GM10266 (cell line): Measurements from ENCODE around the gene OR2W1.

Experiments
- DNase-seq: peaks from one replicate; pipeline ENCODE4 v3.0.0; 2012; ENCODE audit errors: extremely low spot score
- CTCF ChIP-seq: IDR thresholded peaks from 2 replicates; pipeline ENCODE4 v1.5.1; 2012; ENCODE audit warnings: mild to moderate bottlenecking, low read depth; ENCODE audit not compliant: control insufficient read depth, insufficient read depth; ENCODE audit errors: missing control alignments

OR2W1 gene

GRCh38 chr6:29051680-29052079 is 6.7 kb upstream of the OR2W1 start:
- TF ChIP-seq CTCF = no peak
- no peak for DNase-seq

GRCh38 chr6:29035951-29036350 is 9.0 kb downstream of the OR2W1 start:
- no peak for TF ChIP-seq CTCF
- no peak for DNase-seq

- TF ChIP-seq CTCF = no peak
Measured at GRCh38 chr6:29028821-29029220, 16.2 kb downstream of the OR2W1 start.

GRCh38 chr6:29025927-29026585 is 18.9 kb downstream of the OR2W1 start:
- no peak for TF ChIP-seq CTCF
- DNase-seq = no peak

More at GRCh38 chr6:29028821-29029220, 16.2 kb downstream of the OR2W1 start:
- no peak for DNase-seq

- DNase-seq = no peak
- TF ChIP-seq CTCF = no peak
Measured at GRCh38 chr6:29021434-29021833, 23.5 kb downstream of the OR2W1 start.

GRCh38 chr6:29019629-29020028 is 25.3 kb downstream of the OR2W1 start:
- no peak for DNase-seq
- TF ChIP-seq CTCF = no peak

- DNase-seq = no peak
- no peak for TF ChIP-seq CTCF
Measured at GRCh38 chr6:29017428-29017802, 27.6 kb downstream of the OR2W1 start.
